ENCODE data around the gene SAC3D1.

The SAC3D1 gene

DNA sequence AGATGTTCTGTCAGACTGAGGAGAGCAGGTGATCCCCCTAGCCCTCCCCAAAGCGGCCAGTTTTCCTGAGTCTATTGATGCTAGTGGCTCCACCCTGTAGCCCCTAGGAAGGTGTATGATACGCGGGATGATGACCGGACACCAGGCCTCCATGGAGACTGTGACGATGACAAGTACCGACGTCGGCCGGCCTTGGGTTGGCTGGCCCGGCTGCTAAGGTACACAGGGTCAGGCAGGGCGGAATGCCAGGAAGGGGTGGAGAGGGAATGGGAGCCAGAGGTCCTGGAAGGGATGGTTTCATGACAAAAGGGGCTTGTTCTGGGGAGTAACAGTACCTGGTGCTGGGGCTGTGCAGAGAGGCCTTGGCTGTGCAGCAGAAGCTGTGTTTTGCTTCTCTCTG, 46.2 kb downstream of the SAC3D1 start:
- no peak for DNase-seq
- H3K9me3 Mint-ChIP-seq: no peaks in the 10 kb centered on the region
- H3K4me3 Mint-ChIP-seq: no peak overlapping the region
- H3K27me3 Mint-ChIP-seq: no peaks in the 10 kb centered on the region
- no peak for ATAC-seq
- H3K4me1 Mint-ChIP-seq: peaks cover 33% of the 10 kb centered on the region
- H3K27ac Mint-ChIP-seq: no peak overlapping the region

DNA sequence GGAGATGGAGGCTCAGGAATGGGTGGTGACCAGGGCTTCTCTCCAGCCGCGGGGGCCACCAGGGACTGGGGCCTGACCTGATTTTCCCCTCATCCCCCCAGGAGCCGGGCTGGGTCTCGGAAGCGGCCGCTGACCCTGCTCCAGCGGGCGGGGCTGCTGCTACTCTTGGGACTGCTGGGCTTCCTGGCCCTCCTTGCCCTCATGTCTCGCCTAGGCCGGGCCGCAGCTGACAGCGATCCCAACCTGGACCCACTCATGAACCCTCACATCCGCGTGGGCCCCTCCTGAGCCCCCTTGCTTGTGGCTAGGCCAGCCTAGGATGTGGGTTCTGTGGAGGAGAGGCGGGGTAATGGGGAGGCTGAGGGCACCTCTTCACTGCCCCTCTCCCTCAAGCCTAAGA, 46.8 kb downstream of the SAC3D1 start:
- DNase-seq (no peak), ATAC-seq (no peak)
- H3K27ac Mint-ChIP-seq: no peak overlapping the region
- no peak overlapping the region for H3K4me3 Mint-ChIP-seq
- H3K4me1 Mint-ChIP-seq: peaks cover 27% of the 10 kb centered on the region
- no peaks in the 10 kb centered on the region for H3K9me3 Mint-ChIP-seq
- no peaks in the 10 kb centered on the region for H3K27me3 Mint-ChIP-seq

DNA sequence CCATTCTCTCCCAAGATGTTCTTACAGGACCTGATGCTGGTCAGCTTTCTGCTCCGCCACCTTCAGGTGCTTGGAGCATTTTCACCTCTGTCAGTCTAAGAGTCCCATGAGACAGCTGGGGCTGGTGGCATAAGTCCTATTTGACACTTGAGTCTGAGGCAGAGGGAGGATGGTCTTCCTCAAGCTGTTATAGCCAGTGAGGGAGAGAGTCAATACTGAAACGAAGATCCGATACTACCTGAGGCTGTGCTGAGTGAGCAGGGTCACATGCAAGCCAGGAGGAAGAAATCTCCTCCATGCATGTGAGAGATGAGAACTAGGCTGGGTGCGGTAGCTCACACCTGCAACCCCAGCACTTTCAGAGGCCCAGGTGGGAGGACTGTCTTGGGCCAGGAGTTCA, 48.6 kb downstream of the SAC3D1 start:
- Mint-ChIP-seq H3K9me3 (no peaks in the 10 kb centered on the region), H3K27ac (no peak overlapping the region), H3K27me3 (no peaks in the 10 kb centered on the region), H3K4me1 (peaks cover 13% of the 10 kb centered on the region), H3K4me3 (no peak overlapping the region)
- no peak for ATAC-seq
- no peak for DNase-seq

DNA sequence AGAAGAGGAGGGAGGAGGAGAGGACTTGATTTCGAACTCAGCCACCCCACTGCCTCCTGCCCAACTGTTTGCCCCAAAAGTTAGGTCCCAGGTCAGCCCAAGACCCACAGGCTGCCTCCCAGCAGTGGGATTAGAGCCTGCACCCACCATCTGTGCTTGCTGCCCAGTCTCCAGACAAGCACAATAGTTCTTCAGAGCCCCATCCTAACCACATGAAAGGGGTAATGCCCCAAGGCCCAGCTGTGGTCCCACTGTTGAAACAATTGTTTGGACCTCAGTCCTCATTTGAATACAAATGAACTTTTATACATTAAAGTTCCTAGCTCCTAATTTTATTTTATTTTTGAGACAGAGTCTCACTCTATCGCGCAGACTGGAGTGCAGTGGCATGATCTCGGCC, 49.6 kb downstream of the SAC3D1 start:
- H3K27ac Mint-ChIP-seq: no peak overlapping the region
- peaks cover 5% of the 10 kb centered on the region for H3K4me1 Mint-ChIP-seq

More for the DNA sequence above, 49.6 kb downstream of the SAC3D1 start:
- Mint-ChIP-seq H3K4me3 (no peak overlapping the region), H3K27me3 (no peaks in the 10 kb centered on the region), H3K9me3 (no peaks in the 10 kb centered on the region)
- ATAC-seq: no peak
- DNase-seq: no peak

All from stimulated activated naive CD8-positive, alpha-beta T cell treated with anti-CD3 and anti-CD28 coated beads, Interleukin-15, amount 100 ng/mL, for 72 hours (primary cell).